ENCODE data around the gene MEX3A. TPM values are rescaled to one million over a fixed set of nuclear protein-coding genes. Genes with fewer than 3 reads are reported as not detected.

The MEX3A gene
- total RNA-seq, 1 experiment from 2014 or later: 79.1 TPM

DNA sequence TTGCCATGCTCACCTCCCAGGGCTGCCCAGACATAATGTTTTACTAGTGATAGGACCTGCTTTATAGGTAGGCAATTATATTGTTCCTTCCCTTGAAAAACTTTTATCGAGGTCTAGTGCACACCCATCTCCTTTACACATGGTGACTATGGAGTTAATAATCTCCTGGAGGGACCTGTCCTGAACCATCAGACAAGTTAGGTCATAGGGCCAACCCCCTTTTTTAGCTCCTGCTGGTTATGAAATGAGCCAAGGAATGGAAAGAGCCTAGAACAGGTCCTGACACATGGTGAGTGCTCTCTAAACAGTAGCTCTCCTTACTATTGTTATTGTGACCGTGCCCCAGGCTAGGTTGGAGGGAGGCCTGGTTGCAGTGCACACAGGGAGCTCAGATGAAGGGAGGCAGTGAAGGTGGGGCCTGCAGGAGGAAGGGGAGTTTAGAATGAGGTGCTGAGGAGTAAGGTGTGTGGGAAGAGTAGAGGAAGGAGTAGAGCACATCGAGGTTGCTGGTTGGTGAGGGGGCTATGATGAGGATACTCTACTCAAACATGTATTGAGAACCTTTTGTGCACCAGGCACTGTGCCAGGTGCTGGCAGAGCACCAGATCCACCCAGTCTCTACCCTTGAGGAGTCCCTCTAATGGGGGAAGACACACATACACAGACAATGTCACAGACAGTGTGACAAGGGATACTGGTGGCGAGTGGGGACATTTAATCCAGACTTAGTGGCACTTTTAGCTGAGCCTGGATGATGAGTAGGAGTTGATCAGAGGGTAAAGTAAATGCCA lies 18.1 kb upstream of the MEX3A start (continued):
- TF ChIP-seq EMX1 (CRISPR knock-in tag; IDR thresholded peaks at IDR 0.05) (no peak), ZNF416 (CRISPR knock-in tag; IDR thresholded peaks at IDR 0.05) (no peak), ZNF671 (CRISPR knock-in tag; IDR thresholded peaks at IDR 0.05) (no peak), ZNF532 (CRISPR knock-in tag; IDR thresholded peaks at IDR 0.05; ENCODE audit: borderline replicate concordance) (no peak)
- TF ChIP-seq, protein P1, sequence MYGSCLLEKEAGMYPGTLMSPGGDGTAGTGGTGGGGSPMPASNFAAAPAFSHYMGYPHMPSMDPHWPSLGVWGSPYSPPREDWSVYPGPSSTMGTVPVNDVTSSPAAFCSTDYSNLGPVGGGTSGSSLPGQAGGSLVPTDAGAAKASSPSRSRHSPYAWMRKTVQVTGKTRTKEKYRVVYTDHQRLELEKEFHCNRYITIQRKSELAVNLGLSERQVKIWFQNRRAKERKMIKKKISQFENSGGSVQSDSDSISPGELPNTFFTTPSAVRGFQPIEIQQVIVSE (CRISPR knock-in tag; IDR thresholded peaks at IDR 0.05; ENCODE audit: borderline replicate concordance): no peak

GRCh38 chr1:156099282-156099681 lies 17.0 kb upstream of the MEX3A start:
- H3K9me3 Mint-ChIP-seq: no peaks in the 10 kb centered on the region
- ATAC-seq (no peak), DNase-seq (ENCODE audit: low spot score) (no peak)
- H3K4me3 Mint-ChIP-seq: no peak overlapping the region
- H3K27ac Mint-ChIP-seq: no peak overlapping the region
- no peaks in the 10 kb centered on the region for H3K27me3 Mint-ChIP-seq (ENCODE audit: low read depth)
- H3K36me3 Mint-ChIP-seq: no peaks in the 10 kb centered on the region
- POLR2A ChIA-PET: interaction anchor here (0.6 to 1.2 kb wide), 4 partner anchors 10 to 43 kb away, joined by 3 to 5 read pairs (median 3); partner anchors contain the start of gene LMNA
- peaks cover 36% of the 10 kb centered on the region for H3K4me1 Mint-ChIP-seq
- TF ChIP-seq CTCF (IDR thresholded peaks at IDR 0.05) (no peak), FOXP1 (CRISPR knock-in tag; IDR thresholded peaks at IDR 0.05; ENCODE audit: borderline replicate concordance) (no peak), NR3C1 (CRISPR knock-in tag; conservative IDR thresholded peaks at IDR 0.05; ENCODE audit: low read depth) (no peak), ATF6 (CRISPR knock-in tag; IDR thresholded peaks at IDR 0.05) (no peak), CREM (CRISPR knock-in tag; IDR thresholded peaks at IDR 0.05) (no peak), GTF2I (CRISPR knock-in tag; conservative IDR thresholded peaks at IDR 0.05) (no peak)
- TF ChIP-seq, protein P2, sequence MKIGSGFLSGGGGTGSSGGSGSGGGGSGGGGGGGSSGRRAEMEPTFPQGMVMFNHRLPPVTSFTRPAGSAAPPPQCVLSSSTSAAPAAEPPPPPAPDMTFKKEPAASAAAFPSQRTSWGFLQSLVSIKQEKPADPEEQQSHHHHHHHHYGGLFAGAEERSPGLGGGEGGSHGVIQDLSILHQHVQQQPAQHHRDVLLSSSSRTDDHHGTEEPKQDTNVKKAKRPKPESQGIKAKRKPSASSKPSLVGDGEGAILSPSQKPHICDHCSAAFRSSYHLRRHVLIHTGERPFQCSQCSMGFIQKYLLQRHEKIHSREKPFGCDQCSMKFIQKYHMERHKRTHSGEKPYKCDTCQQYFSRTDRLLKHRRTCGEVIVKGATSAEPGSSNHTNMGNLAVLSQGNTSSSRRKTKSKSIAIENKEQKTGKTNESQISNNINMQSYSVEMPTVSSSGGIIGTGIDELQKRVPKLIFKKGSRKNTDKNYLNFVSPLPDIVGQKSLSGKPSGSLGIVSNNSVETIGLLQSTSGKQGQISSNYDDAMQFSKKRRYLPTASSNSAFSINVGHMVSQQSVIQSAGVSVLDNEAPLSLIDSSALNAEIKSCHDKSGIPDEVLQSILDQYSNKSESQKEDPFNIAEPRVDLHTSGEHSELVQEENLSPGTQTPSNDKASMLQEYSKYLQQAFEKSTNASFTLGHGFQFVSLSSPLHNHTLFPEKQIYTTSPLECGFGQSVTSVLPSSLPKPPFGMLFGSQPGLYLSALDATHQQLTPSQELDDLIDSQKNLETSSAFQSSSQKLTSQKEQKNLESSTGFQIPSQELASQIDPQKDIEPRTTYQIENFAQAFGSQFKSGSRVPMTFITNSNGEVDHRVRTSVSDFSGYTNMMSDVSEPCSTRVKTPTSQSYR (CRISPR knock-in tag; IDR thresholded peaks at IDR 0.05): no peak
- TF ChIP-seq, protein P3, sequence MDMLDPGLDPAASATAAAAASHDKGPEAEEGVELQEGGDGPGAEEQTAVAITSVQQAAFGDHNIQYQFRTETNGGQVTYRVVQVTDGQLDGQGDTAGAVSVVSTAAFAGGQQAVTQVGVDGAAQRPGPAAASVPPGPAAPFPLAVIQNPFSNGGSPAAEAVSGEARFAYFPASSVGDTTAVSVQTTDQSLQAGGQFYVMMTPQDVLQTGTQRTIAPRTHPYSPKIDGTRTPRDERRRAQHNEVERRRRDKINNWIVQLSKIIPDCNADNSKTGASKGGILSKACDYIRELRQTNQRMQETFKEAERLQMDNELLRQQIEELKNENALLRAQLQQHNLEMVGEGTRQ (CRISPR knock-in tag; IDR thresholded peaks at IDR 0.05): no peak
- CTCF ChIA-PET: interaction anchor here (0.8 to 29.6 kb wide), 8 partner anchors 9 to 126 kb away, joined by 3 to 1176 read pairs (median 4); partner anchors contain the start of gene LMNA

Data from WTC11 (cell line).